ENCODE results near the gene BNIP3. TPM values are rescaled to one million over a fixed set of nuclear protein-coding genes. Genes with fewer than 3 reads are reported as not detected.

Gene BNIP3
- total RNA-seq, 1 donor from 2014 or later = 88.9 TPM

- no peaks in the 10 kb centered on the region for H3K27me3 Mint-ChIP-seq (ENCODE audit: low read depth)
- TF ChIP-seq, protein P1, sequence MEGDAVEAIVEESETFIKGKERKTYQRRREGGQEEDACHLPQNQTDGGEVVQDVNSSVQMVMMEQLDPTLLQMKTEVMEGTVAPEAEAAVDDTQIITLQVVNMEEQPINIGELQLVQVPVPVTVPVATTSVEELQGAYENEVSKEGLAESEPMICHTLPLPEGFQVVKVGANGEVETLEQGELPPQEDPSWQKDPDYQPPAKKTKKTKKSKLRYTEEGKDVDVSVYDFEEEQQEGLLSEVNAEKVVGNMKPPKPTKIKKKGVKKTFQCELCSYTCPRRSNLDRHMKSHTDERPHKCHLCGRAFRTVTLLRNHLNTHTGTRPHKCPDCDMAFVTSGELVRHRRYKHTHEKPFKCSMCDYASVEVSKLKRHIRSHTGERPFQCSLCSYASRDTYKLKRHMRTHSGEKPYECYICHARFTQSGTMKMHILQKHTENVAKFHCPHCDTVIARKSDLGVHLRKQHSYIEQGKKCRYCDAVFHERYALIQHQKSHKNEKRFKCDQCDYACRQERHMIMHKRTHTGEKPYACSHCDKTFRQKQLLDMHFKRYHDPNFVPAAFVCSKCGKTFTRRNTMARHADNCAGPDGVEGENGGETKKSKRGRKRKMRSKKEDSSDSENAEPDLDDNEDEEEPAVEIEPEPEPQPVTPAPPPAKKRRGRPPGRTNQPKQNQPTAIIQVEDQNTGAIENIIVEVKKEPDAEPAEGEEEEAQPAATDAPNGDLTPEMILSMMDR (IDR thresholded peaks at IDR 0.05) = no peak
- no peak overlapping the region for H3K4me3 Mint-ChIP-seq (ENCODE audit: unreplicated experiment)
- peak; percentile 77 for DNase-seq (ENCODE audit: low spot score)
- H3K4me1 Mint-ChIP-seq (ENCODE audit: low read depth) = peaks cover 40% of the 10 kb centered on the region
- no peak overlapping the region for H3K27ac Mint-ChIP-seq (ENCODE audit: unreplicated experiment)
- no peaks in the 10 kb centered on the region for H3K9me3 Mint-ChIP-seq (ENCODE audit: low read depth)
- peaks cover 22% of the 10 kb centered on the region for H3K36me3 Mint-ChIP-seq (ENCODE audit: low read depth)
These were observed 32.5 kb downstream of the BNIP3 start for GRCh38 chr10:131949041-131949862.

GRCh38 chr10:131948501-131948900, 33.2 kb downstream of the BNIP3 start:
- H3K36me3 Mint-ChIP-seq (ENCODE audit: low read depth) = peaks cover 22% of the 10 kb centered on the region
- DNase-seq (ENCODE audit: low spot score) = no peak
- TF ChIP-seq, protein P1 (IDR thresholded peaks at IDR 0.05) = no peak
- H3K9me3 Mint-ChIP-seq (ENCODE audit: low read depth) = no peaks in the 10 kb centered on the region
- no peaks in the 10 kb centered on the region for H3K27me3 Mint-ChIP-seq (ENCODE audit: low read depth)
- no peak overlapping the region for H3K4me3 Mint-ChIP-seq (ENCODE audit: unreplicated experiment)
- no peak overlapping the region for H3K27ac Mint-ChIP-seq (ENCODE audit: unreplicated experiment)
- H3K4me1 Mint-ChIP-seq (ENCODE audit: low read depth) = peaks cover 43% of the 10 kb centered on the region

GRCh38 chr10:131947631-131948347, 33.9 kb downstream of the BNIP3 start:
- DNase-seq (ENCODE audit: low spot score) = no peak
- Mint-ChIP-seq H3K36me3 (ENCODE audit: low read depth) (peaks cover 22% of the 10 kb centered on the region), H3K4me1 (ENCODE audit: low read depth) (peaks cover 50% of the 10 kb centered on the region), H3K27me3 (ENCODE audit: low read depth) (no peaks in the 10 kb centered on the region), H3K4me3 (ENCODE audit: unreplicated experiment) (no peak overlapping the region), H3K9me3 (ENCODE audit: low read depth) (no peaks in the 10 kb centered on the region), H3K27ac (ENCODE audit: unreplicated experiment) (peak overlapping the region; percentile 98)
- TF ChIP-seq, protein P1 (IDR thresholded peaks at IDR 0.05) = no peak

- Mint-ChIP-seq H3K9me3 (ENCODE audit: low read depth) (no peaks in the 10 kb centered on the region), H3K4me3 (ENCODE audit: unreplicated experiment) (no peak overlapping the region), H3K27me3 (ENCODE audit: low read depth) (no peaks in the 10 kb centered on the region), H3K4me1 (ENCODE audit: low read depth) (peaks cover 56% of the 10 kb centered on the region), H3K27ac (ENCODE audit: unreplicated experiment) (peak overlapping the region; percentile 98), H3K36me3 (ENCODE audit: low read depth) (peaks cover 22% of the 10 kb centered on the region)
- TF ChIP-seq, protein P1 (IDR thresholded peaks at IDR 0.05) = no peak
- DNase-seq (ENCODE audit: low spot score) = peak; percentile 48
These were observed 34.8 kb downstream of the BNIP3 start for GRCh38 chr10:131946880-131947279.

- TF ChIP-seq, protein P1 (IDR thresholded peaks at IDR 0.05) = peak; percentile 40
- H3K36me3 Mint-ChIP-seq (ENCODE audit: low read depth) = peaks cover 23% of the 10 kb centered on the region
- peak overlapping the region; percentile 42 for H3K4me3 Mint-ChIP-seq (ENCODE audit: unreplicated experiment)
- no peaks in the 10 kb centered on the region for H3K9me3 Mint-ChIP-seq (ENCODE audit: low read depth)
- H3K27me3 Mint-ChIP-seq (ENCODE audit: low read depth) = no peaks in the 10 kb centered on the region
- peak overlapping the region; percentile 98 for H3K27ac Mint-ChIP-seq (ENCODE audit: unreplicated experiment)
- peaks cover 56% of the 10 kb centered on the region for H3K4me1 Mint-ChIP-seq (ENCODE audit: low read depth)
- DNase-seq (ENCODE audit: low spot score) = no peak
These were observed 35.4 kb downstream of the BNIP3 start for GRCh38 chr10:131946321-131946751.
